GM23248 (cell line): ENCODE data around the gene PAX7.
"Not testable (repeated sequence)": the region's sequence is repeated elsewhere in the genome, so short reads cannot be mapped to it uniquely, and the experiment has no call there.

ENCODE experiments used
- EZH2 ChIP-seq: fragments of 200-600 bp; sonication (generic); IDR thresholded peaks from 2 replicates; pipeline ENCODE4 v1.6.1; 2018; ENCODE audit warnings: antibody characterized with exemption, mild to moderate bottlenecking; ENCODE audit not compliant: insufficient read depth, poor library complexity, severe bottlenecking
- EZH2phosphoT487 ChIP-seq: fragments of 200-600 bp; sonication (generic); IDR thresholded peaks from 2 replicates; pipeline ENCODE4 v1.6.1; 2018; ENCODE audit warnings: antibody characterized with exemption, moderate library complexity, mild to moderate bottlenecking, low read depth; ENCODE audit not compliant: insufficient read depth

GRCh38 chr1:18744381-18744780 is 113.7 kb downstream of the PAX7 start:
- TF ChIP-seq EZH2, EZH2phosphoT487: not testable (repeated sequence)
